GM21529 (cell line): ENCODE data around the gene AJM1.
"Not testable (repeated sequence)": the region's sequence is repeated elsewhere in the genome, so short reads cannot be mapped to it uniquely, and the experiment has no call there.

ENCODE experiments used
- ATAC-seq: cut with Tn5 transposase; IDR thresholded peaks from one replicate; pipeline ENCODE4 v1.9.1; 2021; ENCODE audit not compliant: unreplicated experiment

Gene AJM1

DNA sequence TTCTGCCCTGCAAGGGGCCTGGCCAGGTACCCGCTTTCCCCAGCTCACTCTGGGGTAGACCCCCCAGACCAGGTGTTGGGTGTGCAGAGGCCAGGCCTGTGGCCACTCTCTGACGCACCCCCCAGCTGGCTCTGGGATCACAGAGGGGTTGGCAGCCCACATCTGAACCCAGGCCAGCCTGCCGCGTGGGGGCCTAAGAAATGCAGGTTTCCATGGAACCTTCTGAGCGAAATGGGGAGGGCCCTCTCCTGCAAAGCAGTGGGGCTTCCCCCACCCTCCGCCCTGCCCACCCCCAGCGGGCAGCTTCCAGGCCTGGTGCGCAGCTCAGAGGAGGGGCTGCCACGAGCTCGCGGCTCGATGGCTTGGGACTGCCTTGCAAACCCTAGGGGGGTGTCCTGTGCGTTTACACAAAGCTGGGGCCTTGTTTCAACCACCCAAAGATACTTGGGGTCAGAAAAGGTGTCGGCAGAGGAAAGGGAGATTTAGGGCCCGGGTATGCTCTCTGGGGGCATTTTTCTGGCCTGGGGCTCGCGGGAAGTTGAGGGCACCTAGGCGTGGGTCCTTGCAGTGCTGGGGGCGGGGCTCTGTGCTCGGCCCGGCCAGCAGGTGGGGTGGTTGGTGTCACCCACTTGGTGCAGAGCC lies 1.0 kb downstream of the AJM1 start:
- not testable (repeated sequence) for ATAC-seq

GRCh38 chr9:136843801-136844740 lies 1.8 kb downstream of the AJM1 start:
- ATAC-seq: not testable (repeated sequence)

DNA sequence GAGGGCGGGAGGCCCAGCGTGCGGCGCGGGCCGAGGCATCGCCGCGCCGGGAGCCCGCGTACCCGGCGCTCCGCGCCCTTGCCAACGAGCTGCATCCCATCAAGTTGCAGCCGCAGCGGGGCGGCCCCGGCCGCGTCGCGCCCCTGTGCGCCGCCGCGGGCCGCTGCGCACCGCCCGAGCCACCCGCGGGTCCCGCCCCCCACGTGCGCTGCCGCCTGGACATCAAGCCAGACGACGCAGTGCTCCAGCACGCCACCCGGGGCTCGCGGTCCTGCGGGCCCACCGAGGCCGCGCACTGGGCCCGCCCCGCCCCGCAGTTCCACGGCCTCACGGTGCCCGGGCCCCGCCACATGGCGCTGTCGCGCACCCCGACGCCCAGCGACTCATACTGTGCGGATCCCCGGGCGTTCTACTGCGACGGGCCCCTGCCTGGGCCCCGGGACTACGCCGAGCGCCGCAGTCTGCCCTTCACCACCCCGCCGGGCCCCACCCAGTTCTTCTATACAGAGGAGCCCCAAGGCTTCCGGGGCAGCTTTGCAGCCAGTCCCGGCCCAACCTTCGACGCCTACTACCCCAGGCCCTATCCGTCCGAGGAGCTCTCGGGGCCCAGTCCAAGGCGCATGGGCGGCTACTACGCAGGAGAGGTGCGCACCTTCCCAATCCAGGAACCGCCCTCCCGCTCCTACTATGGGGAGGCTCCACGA lies 2.6 kb downstream of the AJM1 start:
- no peak for ATAC-seq

DNA sequence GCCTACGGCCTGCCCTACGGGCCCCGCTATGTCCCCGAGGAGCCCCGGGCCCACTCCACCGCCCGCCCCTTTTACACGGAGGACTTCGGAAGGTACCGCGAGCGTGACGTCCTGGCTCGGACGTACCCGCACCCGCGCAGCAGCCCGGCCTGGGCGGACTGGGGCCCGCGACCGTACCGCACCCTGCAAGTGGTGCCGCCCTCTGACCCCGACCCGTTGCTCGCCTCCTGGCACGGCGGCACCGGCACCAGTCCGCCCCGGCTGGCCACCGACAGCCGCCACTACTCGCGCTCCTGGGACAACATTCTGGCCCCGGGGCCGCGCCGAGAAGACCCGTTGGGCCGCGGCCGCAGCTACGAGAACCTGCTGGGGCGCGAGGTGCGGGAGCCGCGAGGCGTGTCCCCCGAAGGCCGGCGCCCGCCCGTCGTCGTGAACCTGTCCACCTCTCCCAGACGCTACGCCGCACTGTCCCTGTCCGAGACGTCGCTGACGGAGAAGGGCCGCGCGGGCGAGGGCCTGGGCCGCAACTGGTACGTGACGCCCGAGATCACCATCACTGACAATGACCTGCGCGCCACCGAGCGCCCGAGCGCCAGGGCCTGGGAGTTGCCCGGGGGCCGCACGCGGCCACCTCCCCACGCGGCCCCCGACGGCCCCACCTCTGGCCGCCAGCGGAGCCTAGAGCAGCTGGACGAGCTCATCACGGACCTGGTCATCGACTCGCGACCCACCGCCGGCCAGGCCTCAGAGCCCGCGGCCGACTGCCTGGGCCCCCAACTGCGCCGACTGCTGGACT lies 3.4 kb downstream of the AJM1 start:
- no peak for ATAC-seq

- no peak for ATAC-seq
Observed at GRCh38 chr9:136846376-136847087, 4.3 kb downstream of the AJM1 start.

GRCh38 chr9:136847088-136847825 lies 5.0 kb downstream of the AJM1 start:
- ATAC-seq: no peak

DNA sequence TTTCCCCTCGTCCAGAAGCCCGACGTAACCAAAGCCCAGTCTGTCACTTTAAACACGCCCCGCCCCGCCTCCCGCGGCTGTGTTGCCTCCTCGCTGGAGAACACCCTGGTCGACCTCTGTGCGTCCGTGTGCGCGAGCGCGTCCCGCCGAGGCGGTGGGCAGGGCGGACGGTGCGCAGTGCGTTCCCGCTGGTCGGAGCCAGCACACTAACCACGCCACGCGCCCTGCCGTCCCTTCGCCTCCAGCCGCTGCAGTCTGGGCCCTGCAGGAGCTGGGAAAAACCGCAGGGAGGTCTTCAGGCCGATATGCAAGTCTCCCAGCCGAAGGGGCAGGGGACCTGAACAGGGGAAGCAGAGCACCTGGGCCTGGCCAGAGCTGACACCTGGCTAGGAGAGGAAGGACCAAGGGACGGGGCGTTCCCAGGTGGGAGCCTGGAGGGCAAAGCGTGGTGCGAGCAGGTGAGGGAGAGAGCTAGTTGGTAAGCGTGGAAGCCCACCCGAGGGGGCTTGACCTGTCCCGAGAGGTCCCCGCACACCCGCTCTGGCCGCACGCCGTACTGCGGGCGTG lies 5.6 kb downstream of the AJM1 start:
- ATAC-seq: no peak

DNA sequence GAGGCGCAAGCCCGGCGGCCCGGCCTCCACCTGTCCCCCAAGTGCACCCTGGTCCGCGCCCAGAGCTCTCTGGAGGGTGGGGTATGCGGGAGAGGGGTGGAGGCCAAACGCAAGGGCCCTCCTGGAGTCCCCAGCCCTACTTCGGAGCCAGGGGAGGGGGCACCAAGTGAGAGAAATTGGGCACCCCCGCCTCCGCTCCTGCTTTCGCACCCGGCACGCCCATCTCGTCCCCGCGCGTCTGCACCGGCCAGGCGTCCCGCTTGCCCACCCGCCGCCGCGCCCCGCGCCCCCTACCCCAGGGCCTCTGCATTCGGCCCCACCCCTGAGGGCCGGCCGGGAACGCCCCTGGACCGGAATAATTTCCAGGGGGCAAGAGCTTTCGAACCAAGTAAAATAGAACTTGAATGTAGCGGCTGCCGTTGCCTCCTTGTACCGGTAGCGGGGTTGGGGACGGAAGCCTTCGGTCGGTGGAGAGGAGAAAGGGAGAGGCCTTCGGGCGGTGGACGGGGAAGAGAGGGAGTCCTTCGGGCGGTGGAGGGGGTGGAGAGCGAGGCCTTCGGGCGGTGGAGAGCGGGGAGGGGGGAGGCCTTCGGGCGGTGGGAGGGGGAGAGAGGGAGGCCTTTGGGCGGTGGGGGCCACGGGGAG lies 6.2 kb downstream of the AJM1 start:
- ATAC-seq: peak; percentile 4

GRCh38 chr9:136849038-136849959 lies 7.0 kb downstream of the AJM1 start, which contains the start of gene PHPT1:
Gene PHPT1 (plus strand): TSS chr9:136849409. CDS start chr9:136849431, 22 bp downstream.
- peak; percentile 79 for ATAC-seq

DNA sequence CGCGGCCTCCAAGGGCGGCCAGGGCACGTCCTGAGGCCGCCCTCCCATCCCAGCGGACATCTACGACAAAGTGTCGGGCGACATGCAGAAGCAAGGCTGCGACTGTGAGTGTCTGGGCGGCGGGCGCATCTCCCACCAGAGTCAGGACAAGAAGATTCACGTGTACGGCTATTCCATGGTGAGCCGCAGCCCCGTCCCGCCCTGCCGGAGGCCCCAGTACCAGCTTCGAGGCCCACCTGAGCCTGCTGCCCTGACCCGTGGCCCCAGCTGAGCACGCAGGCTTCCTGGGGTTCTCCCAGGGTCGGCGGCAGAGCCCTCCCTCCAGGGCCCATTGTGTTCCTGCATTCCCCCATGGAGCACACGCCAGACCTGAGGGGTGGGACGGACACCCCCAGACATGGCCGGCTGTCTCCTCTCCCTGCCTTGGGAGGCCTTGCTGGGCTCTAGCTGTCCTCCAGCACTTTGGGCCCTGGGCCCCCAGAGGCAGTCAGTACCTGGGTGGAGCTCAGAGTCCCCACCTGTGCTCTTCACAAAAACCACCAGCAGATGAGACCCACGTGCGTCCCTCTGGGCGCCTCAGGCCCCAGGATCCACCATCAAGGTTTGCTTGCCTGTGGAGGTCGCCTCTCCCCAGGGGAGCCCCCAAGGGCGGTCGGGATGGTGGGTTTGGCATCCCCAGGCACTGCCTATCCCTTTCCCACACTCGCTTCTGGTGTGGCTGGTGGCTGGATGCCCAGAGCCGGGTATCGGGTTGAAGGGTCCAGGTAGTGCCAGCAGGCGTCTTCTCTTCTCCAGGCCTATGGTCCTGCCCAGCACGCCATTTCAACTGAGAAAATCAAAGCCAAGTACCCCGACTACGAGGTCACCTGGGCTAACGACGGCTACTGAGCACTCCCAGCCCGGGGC lies 7.9 kb downstream of the AJM1 start:
- ATAC-seq: no peak

DNA sequence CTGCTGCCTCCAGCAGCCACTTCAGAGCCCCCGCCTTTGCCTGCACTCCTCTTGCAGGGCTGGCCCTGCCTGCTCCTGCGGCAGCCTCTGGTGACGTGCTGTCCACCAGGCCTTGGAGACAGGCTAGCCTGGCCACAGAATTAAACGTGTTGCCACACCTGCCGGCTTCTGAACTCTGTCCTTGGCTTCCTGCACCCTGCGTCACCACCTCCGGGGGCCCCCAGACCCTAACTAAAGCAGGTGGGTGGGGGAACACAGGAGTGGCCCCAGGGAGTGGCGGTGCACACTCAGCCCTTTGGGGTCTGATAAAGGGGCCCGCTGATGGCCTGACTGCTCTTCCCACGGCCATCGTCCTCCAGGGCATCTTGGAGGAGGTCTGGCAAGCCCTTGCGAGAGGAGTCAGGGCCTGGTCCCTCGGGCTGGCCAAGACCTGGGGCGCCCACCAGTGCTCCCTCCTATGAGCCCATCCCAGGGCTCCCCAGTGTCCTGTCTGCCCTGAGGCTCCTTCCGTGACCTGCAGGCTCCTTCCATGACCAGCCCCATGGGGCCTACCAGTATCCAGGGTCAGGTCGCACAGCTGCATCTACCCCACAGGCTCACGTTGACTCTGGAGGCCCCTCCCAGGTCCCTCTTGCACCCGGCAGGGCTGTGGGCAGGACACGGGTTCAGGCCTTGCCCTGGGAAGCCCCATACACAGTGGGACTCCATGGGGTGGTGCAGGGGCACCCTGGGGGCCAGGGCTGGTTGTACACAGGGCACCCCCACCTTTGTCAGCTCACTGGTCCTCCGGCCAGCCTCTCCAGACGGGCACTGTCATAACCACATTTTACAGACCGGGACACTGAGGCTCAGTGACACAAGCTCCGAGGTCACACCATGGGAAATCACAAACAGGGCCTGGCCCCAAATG lies 8.8 kb downstream of the AJM1 start:
- no peak for ATAC-seq

DNA sequence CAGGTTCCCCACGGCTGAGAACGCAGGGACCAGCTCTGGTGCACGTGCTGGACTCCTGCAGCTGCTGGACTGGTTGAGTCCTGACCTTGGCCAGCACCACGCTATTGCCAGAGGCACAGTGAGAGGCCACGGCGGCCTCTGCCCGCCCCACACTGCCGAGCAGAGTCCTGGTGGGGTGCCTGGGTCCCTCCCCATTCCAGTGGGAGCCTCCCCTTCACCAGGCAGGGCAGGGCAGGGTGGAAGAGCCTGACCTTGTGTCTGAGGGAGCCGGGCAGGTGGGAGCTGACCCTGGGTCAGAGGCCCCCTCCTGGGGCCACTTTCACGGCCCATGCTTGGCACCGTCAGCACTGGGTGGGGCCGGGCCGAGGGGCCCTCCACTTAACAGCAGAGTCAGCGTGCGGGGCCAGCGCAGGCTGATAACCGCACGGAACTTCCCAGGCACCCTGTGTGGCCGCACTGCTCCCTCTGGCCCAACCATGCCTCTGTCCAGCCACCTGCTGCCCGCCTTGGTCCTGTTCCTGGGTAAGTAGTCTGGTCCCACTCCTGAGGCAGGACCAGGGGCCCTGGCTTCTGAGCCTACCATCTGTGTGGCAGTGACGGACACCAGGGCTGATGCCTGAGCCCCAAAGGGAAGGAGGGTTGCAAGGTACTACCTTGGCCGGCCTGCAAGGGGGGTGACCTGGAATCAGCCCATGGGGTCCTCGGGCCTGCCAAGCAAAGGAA lies 9.8 kb downstream of the AJM1 start, which contains the start of gene MAMDC4:
Gene MAMDC4, plus strand, starts transcription at position 406 of the 723 bp plus-strand sequence. Its CDS starts 71 bp downstream, at position 477.
- no peak for ATAC-seq

DNA sequence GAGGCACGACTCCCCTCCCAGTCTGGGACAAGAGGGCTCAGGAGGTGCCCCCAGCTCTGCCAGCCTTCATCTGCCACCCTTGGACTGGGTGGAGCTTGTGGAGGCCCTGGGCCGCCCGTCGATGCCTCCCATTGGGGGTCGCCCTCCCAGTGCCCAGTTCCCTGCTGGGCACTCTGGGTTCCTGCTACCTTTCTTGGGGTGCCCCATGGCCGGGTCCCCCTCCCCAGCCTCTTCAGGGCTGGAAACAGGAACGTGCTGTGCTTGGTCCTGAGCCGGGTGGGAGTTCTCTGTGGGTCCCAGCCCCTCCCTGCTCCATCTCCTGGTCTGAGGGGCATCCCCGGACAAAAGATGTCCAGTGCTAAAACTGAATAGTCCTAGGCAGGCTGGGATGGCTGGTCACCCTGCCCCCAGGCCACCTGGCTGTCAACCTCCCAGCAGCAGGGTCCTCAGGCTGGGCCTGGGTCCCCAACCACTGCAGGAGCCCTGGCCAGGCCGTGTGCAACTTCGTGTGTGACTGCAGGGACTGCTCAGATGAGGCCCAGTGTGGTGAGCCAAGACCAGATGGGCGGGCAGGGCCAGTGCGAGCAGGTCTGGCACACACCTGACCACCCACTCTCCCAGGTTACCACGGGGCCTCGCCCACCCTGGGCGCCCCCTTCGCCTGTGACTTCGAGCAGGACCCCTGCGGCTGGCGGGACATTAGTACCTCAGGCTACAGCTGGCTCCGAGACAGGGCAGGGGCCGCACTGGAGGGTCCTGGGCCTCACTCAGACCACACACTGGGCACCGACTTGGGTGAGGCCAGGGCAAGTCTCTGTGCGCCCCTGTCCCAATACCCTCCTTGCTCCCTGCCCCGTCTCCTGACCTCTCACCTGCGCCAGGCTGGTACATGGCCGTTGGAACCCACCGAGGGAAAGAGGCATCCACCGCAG lies 10.7 kb downstream of the AJM1 start:
- ATAC-seq: no peak
